Testis (tissue), 3 donors: ENCODE data around the gene NKX6-2. TPM values are rescaled to one million over a fixed set of nuclear protein-coding genes. Genes with fewer than 3 reads are reported as not detected.

Source experiments
- DNase-seq: peaks from one replicate; pipeline ENCODE4 v3.0.0-alpha.2; 2019
- H3K27ac ChIP-seq, 2 donors: fragments of 200-600 bp; sonication (generic); one replicate each; pipeline ENCODE4 v1.5.1; 2019
- H3K27me3 ChIP-seq: fragments of 200-600 bp; sonication (generic); one replicate; pipeline ENCODE4 v1.5.1; 2019
- H3K36me3 ChIP-seq: fragments of 200-600 bp; sonication (generic); one replicate; pipeline ENCODE4 v1.5.1; 2017; ENCODE audit warnings: low read depth; ENCODE audit errors: missing control alignments
- H3K4me1 ChIP-seq: fragments of 200-600 bp; sonication (generic); one replicate; pipeline ENCODE4 v1.5.1; 2019
- H3K4me3 ChIP-seq, 2 donors: fragments of 200-600 bp; sonication (generic); one replicate each; pipeline ENCODE4 v1.5.1; 2017 to 2019
- H3K9me3 ChIP-seq: fragments of 200-600 bp; sonication (generic); one replicate; pipeline ENCODE4 v1.5.1; 2017
- POLR2A ChIP-seq: fragments of 450-650 bp; IDR thresholded peaks from one replicate; pipeline ENCODE4 v1.6.1; 2017; ENCODE audit warnings: antibody characterized with exemption, mild to moderate bottlenecking, moderate library complexity
- WGBS, 2 donors: methylation state at CpG; one replicate each; pipeline ENCODE4 v1.1.5; 2018; 5-methylcytosine and 5-hydroxymethylcytosine counted together
- intact Hi-C: fragments of 100-400 bp; cut with DNase I; formaldehyde crosslinking; loops from one replicate; pipeline ENCODE4 v1.15.1; 2023; ENCODE audit warnings: low total_unique reads
- polyA plus RNA-seq: library from polyadenylated mRNA; stranded (reverse); fragments of 350-450 nt; fragmentation: Illumina TruSeq; extraction: RNeasy Lipid Tissue Mini Kit (QIAGEN cat#74804); gene quantifications from one replicate; pipeline ENCODE4 v1.2.3, GENCODE V29; 2014; ENCODE audit warnings: low read depth, low replicate concordance; ENCODE audit not compliant: insufficient read depth
- total RNA-seq, 2 donors: library from RNA; depleted of rRNA; stranded (reverse); fragments of >200 nt; gene quantifications; one replicate each; pipeline ENCODE4 v1.2.3, GENCODE V29; 2016
- TF ChIP-seq, protein P1 (sequence below), 3 experiments: fragments of 450-650 bp in 2 of 3; fragments of 200-600 bp in 1 of 3; sonication (generic) in 1 of 3; IDR thresholded peaks; one replicate each; pipeline ENCODE4 v1.5.1; 2016 to 2019; ENCODE audit warnings: antibody characterized with exemption in 3 of 3, mild to moderate bottlenecking in 2 of 3, moderate library complexity in 1 of 3

The NKX6-2 gene
- total and polyA plus RNA-seq, 3 donors from 2014 or later = 2.0 to 20.1 (median 8.9) TPM

DNA sequence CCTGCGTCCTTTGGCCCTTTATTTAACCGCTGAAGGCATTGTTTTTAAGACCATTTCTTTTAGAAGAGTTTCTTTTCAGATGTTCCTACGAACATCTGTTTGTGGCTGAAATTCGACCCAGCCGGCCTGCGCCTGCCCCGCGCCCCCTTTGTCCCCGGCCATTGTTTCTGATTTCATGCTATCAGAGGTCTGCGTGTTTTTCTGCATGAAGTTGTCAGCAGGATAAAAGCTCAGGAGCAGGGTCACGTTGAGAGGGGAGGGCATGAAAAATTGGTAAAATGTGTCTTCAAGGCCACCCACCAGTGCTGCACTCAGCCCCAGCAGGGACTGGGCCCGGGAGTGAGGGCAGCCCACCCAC, 43.1 kb downstream of the NKX6-2 start:
- H3K36me3 ChIP-seq = no peaks in the 10 kb centered on the region
- H3K27me3 ChIP-seq = no peaks in the 10 kb centered on the region
- no peak overlapping the region for H3K4me3 ChIP-seq
- H3K4me1 ChIP-seq = no peaks in the 10 kb centered on the region
- WGBS, 2 donors = 78 to 83% methylated on average over 12 of the region's 12 CpGs
- H3K9me3 ChIP-seq = no peaks in the 10 kb centered on the region
- TF ChIP-seq POLR2A = no peak
- TF ChIP-seq, protein P1, sequence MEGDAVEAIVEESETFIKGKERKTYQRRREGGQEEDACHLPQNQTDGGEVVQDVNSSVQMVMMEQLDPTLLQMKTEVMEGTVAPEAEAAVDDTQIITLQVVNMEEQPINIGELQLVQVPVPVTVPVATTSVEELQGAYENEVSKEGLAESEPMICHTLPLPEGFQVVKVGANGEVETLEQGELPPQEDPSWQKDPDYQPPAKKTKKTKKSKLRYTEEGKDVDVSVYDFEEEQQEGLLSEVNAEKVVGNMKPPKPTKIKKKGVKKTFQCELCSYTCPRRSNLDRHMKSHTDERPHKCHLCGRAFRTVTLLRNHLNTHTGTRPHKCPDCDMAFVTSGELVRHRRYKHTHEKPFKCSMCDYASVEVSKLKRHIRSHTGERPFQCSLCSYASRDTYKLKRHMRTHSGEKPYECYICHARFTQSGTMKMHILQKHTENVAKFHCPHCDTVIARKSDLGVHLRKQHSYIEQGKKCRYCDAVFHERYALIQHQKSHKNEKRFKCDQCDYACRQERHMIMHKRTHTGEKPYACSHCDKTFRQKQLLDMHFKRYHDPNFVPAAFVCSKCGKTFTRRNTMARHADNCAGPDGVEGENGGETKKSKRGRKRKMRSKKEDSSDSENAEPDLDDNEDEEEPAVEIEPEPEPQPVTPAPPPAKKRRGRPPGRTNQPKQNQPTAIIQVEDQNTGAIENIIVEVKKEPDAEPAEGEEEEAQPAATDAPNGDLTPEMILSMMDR (IDR thresholded peaks at IDR 0.05) = no peak
- DNase-seq = no peak
- intact Hi-C loops = no loop called here
- H3K27ac ChIP-seq = no peak overlapping the region

DNA sequence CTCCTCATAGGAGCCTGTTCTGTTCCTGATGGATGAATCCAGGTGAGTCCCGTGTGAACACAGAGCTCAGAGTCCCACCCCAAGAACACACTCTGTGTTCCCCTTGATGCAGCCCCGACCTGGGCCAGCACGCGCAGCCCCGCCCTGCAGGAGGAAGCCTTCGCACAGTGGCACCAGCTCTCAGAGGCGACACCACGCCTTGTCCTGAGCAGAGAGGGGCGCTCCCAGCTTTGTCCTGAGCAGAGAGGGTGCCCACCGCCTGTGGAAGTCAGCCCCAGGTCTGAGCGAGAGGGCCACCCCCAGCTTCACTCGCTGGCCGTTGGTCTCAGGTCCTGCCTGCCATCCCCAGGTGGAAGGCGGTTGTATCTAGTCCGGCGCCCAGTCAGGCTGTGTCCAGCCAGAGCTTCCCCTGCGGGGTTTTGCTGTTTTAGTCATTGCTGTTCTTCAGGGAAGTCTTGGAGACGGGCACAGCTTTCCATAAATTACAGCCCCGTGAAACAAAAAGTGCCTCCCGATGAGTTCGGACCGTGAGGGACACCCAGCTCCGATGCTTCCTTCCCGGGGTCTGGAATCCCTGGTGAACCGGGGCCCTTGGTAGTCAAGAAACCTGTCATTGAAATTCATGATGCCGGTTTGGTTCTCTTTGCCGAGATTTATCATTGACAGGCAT, 43.6 kb downstream of the NKX6-2 start:
- intact Hi-C loops = no loop called here
- no peaks in the 10 kb centered on the region for H3K4me1 ChIP-seq
- no peak for DNase-seq
- no peaks in the 10 kb centered on the region for H3K27me3 ChIP-seq
- no peak overlapping the region for H3K4me3 ChIP-seq
- WGBS, 2 donors = 84 to 88% methylated on average over 15 to 27 of the region's 27 CpGs
- H3K27ac ChIP-seq = no peak overlapping the region
- TF ChIP-seq, protein P1 (IDR thresholded peaks at IDR 0.05) = no peak
- no peak for TF ChIP-seq POLR2A
- no peaks in the 10 kb centered on the region for H3K9me3 ChIP-seq
- no peaks in the 10 kb centered on the region for H3K36me3 ChIP-seq

DNA sequence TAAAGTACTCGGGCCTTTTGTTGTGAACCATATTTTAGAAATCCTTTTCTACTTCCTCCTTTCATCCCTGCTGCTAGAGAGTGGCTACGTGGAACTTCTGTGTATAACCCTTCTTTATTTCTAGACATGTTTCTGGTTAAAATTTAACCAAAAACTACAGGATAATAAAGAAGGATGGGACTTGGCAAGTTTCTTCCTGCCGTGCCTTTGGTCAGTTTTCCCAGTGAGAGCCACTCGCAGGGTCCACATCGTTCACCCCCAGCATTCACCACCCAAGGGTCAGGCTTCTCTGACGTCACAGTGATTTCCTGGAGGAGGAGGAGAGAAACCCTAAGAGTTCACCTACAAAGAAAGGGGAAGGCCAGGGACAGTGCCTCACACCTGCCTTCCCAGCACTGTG, 45.4 kb downstream of the NKX6-2 start:
- H3K36me3 ChIP-seq = no peaks in the 10 kb centered on the region

DNA sequence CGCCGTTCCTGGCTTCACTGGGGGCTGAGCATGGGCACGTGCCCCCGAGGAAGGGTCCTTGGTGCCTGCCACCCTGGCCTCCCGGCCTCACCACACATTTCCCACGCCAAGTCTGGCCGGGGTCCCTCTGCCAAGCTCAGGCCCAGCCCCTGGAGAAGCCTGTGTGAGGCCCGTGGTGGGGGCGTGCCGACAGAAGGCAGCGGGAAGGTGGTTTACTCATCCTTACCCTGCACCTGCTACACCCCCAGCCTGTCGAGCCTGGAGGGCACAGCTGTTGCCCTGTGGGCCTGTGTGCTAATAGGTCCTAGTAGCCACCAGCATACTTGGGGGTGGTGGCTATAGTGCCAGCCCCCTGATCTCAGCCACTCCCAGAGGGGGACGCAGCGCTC, 46.7 kb downstream of the NKX6-2 start:
- H3K4me3 ChIP-seq = no peak overlapping the region
- DNase-seq = no peak
- no peak for TF ChIP-seq POLR2A
- TF ChIP-seq, protein P1 (IDR thresholded peaks at IDR 0.05) = no peak
- H3K27me3 ChIP-seq = no peaks in the 10 kb centered on the region
- no peaks in the 10 kb centered on the region for H3K4me1 ChIP-seq
- intact Hi-C loops = no loop called here
- no peaks in the 10 kb centered on the region for H3K36me3 ChIP-seq
- no peak overlapping the region for H3K27ac ChIP-seq
- WGBS, 2 donors = 89 to 90% methylated on average over 10 to 14 of the region's 14 CpGs
- H3K9me3 ChIP-seq = no peaks in the 10 kb centered on the region

More for the DNA sequence above, 45.4 kb downstream of the NKX6-2 start:
- Histone ChIP-seq H3K27me3 (no peaks in the 10 kb centered on the region), H3K4me1 (no peaks in the 10 kb centered on the region), H3K4me3 (no peak overlapping the region), H3K27ac (no peak overlapping the region), H3K9me3 (no peaks in the 10 kb centered on the region)
- intact Hi-C loops = no loop called here
- DNase-seq = no peak
- 88 to 90% methylated on average over 6 of the region's 6 CpGs for WGBS, 2 donors
- TF ChIP-seq, protein P1 (IDR thresholded peaks at IDR 0.05) = no peak
- TF ChIP-seq POLR2A = no peak
